Thyroid gland (tissue), 4 donors: ENCODE results near the gene QPCT. TPM values are rescaled to one million over a fixed set of nuclear protein-coding genes. Genes with fewer than 3 reads are reported as not detected.

ENCODE experiments used
- DNase-seq, 2 donors: peaks; one replicate each; pipeline ENCODE4 v3.0.0-alpha.2; 2019
- H3K27ac ChIP-seq, 3 donors: fragments of 200-600 bp; sonication (generic); 1 replicate in 2 of 3; 2 replicates in 1 of 3; pipeline ENCODE4 v1.5.1; 2016 to 2019; ENCODE audit warnings: mild to moderate bottlenecking in 1 of 3, moderate library complexity in 1 of 3
- H3K27me3 ChIP-seq: fragments of 200-600 bp; sonication (generic); one replicate; pipeline ENCODE4 v1.5.1; 2019
- H3K36me3 ChIP-seq, 2 donors: fragments of 200-600 bp; sonication (generic); one replicate each; pipeline ENCODE4 v1.5.1; 2016 to 2019
- H3K4me1 ChIP-seq, 2 donors: fragments of 200-600 bp; sonication (generic); one replicate each; pipeline ENCODE4 v1.5.1; 2017 to 2019
- H3K4me3 ChIP-seq, 3 donors: fragments of 200-600 bp; sonication (generic); replicated peaks in 1 of 3; 1 replicate in 2 of 3; 2 replicates in 1 of 3; pipeline ENCODE4 v1.5.1; 2016; ENCODE audit warnings: mild to moderate bottlenecking in 1 of 3
- H3K9me3 ChIP-seq: fragments of 200-600 bp; sonication (generic); one replicate; pipeline ENCODE4 v1.5.1; 2017
- CTCF ChIP-seq, 6 experiments: fragments of 200-600 bp in 3 of 6; fragments of 450-650 bp in 3 of 6; sonication (generic) in 3 of 6; IDR thresholded peaks; one replicate each; pipeline ENCODE4 v1.5.1; 2016 to 2019; ENCODE audit warnings: antibody characterized with exemption in 6 of 6, mild to moderate bottlenecking in 2 of 6, inconsistent platforms in 1 of 6, moderate library complexity in 1 of 6
- POLR2A ChIP-seq, 2 donors: fragments of 450-650 bp; IDR thresholded peaks; one replicate each; pipeline ENCODE4 v1.6.1; 2017; ENCODE audit warnings: antibody characterized with exemption in 2 of 2, mild to moderate bottlenecking in 2 of 2, moderate library complexity in 1 of 2
- WGBS, 2 donors: methylation state at CpG; one replicate each; pipeline ENCODE4 v1.1.5; 2017; 5-methylcytosine and 5-hydroxymethylcytosine counted together
- intact Hi-C: fragments of 100-400 bp; cut with DNase I; formaldehyde crosslinking; loops from one replicate; pipeline ENCODE4 v1.15.1; 2023
- total RNA-seq, 4 donors: library from RNA; depleted of rRNA; stranded (reverse); fragments of >200 nt; gene quantifications; one replicate each; pipeline ENCODE4 v1.2.3, GENCODE V29; 2016

Gene QPCT
- total RNA-seq, 4 donors from 2014 or later = 1.0 to 6.0 (median 4.3) TPM

GRCh38 chr2:37330681-37331080, 13.7 kb upstream of the QPCT start:
- DNase-seq = no peak
- no peak overlapping the region for H3K4me3 ChIP-seq
- intact Hi-C loops = no loop called here
- TF ChIP-seq POLR2A (IDR thresholded peaks at IDR 0.05) (no peak), CTCF (IDR thresholded peaks at IDR 0.05) (no peak)
- H3K27me3 ChIP-seq = no peaks in the 10 kb centered on the region
- H3K27ac ChIP-seq = no peak overlapping the region
- H3K36me3 ChIP-seq = no peaks in the 10 kb centered on the region
- no peaks in the 10 kb centered on the region for H3K9me3 ChIP-seq
- H3K4me1 ChIP-seq = peaks cover 0 to 1% of the 10 kb centered on the region in 2 donors

- DNase-seq = no peak
- WGBS, 2 donors = 92 to 100% methylated on average over 3 of the region's 3 CpGs
- H3K4me1 ChIP-seq = no peaks in the 10 kb centered on the region
- no peak overlapping the region for H3K27ac ChIP-seq
- no peak for TF ChIP-seq CTCF (IDR thresholded peaks at IDR 0.05)
- TF ChIP-seq POLR2A (IDR thresholded peaks at IDR 0.05) = no peak
- H3K9me3 ChIP-seq = no peaks in the 10 kb centered on the region
- no peaks in the 10 kb centered on the region for H3K27me3 ChIP-seq
- intact Hi-C loops = no loop called here
- no peak overlapping the region for H3K4me3 ChIP-seq
- no peaks in the 10 kb centered on the region for H3K36me3 ChIP-seq
Observed at GRCh38 chr2:37332560-37332959, 11.9 kb upstream of the QPCT start.

- no peak for TF ChIP-seq POLR2A (IDR thresholded peaks at IDR 0.05)
- no peaks in the 10 kb centered on the region for H3K27me3 ChIP-seq
- no peak overlapping the region for H3K4me3 ChIP-seq
- intact Hi-C loops = no loop called here
- no peak overlapping the region for H3K27ac ChIP-seq
- H3K9me3 ChIP-seq = no peaks in the 10 kb centered on the region
- DNase-seq = no peak
- H3K36me3 ChIP-seq = no peaks in the 10 kb centered on the region
- 96 to 97% methylated on average over 2 of the region's 2 CpGs for WGBS, 2 donors
- no peaks in the 10 kb centered on the region for H3K4me1 ChIP-seq
Observed at GRCh38 chr2:37333256-37333655, 11.2 kb upstream of the QPCT start.

- Histone ChIP-seq H3K4me3 (no peak overlapping the region), H3K9me3 (no peaks in the 10 kb centered on the region), H3K27ac (no peak overlapping the region), H3K4me1 (no peaks in the 10 kb centered on the region), H3K36me3 (no peaks in the 10 kb centered on the region), H3K27me3 (no peaks in the 10 kb centered on the region)
- TF ChIP-seq CTCF (IDR thresholded peaks at IDR 0.05) = no peak
- no peak for TF ChIP-seq POLR2A (IDR thresholded peaks at IDR 0.05)
- intact Hi-C loops = no loop called here
- DNase-seq = no peak
- WGBS, 2 donors = 92 to 93% methylated on average over 2 of the region's 2 CpGs
Observed at GRCh38 chr2:37335604-37336003, 8.8 kb upstream of the QPCT start.

GRCh38 chr2:37337620-37338280, 6.7 kb upstream of the QPCT start:
- Histone ChIP-seq H3K4me1 (no peaks in the 10 kb centered on the region), H3K9me3 (no peaks in the 10 kb centered on the region), H3K36me3 (no peaks in the 10 kb centered on the region), H3K27ac (no peak overlapping the region), H3K27me3 (no peaks in the 10 kb centered on the region), H3K4me3 (no peak overlapping the region)
- TF ChIP-seq POLR2A (IDR thresholded peaks at IDR 0.05) (no peak), CTCF (IDR thresholded peaks at IDR 0.05) (no peak)
- intact Hi-C loops = no loop called here
- 81 to 82% methylated on average over 7 of the region's 7 CpGs for WGBS, 2 donors
- DNase-seq = no peak
